Natural killer cell (primary cell): ENCODE measurements around the gene DGKH. TPM values are rescaled to one million over a fixed set of nuclear protein-coding genes. Genes with fewer than 3 reads are reported as not detected.

Experiments
- ATAC-seq, 3 donors: fragments of 150-1000 bp in 2 of 3; fragments of 200-7000 bp in 1 of 3; cut with Tn5 transposase; 1 replicate in 1 of 3; 2 replicates in 2 of 3; pipeline ENCODE4 v1.10.0; 2021; ENCODE audit warnings: mild to moderate bottlenecking in 2 of 3, moderate library complexity in 2 of 3
- DNase-seq, 2 donors: peaks; one replicate each; pipeline versions ENCODE4 v3.0.0 to v3.0.0-alpha.2; 2013 to 2021; ENCODE audit warnings: mixed read lengths in 1 of 2
- H3K27ac ChIP-seq: one replicate; pipeline ENCODE4 v1.5.1; 2013; ENCODE audit warnings: mild to moderate bottlenecking, low read length
- H3K27me3 ChIP-seq: one replicate; pipeline ENCODE4 v1.6.1; 2013; ENCODE audit warnings: low read length; ENCODE audit not compliant: control insufficient read depth, insufficient read depth
- H3K36me3 ChIP-seq: one replicate; pipeline ENCODE4 v1.6.1; 2013; ENCODE audit warnings: low read length; ENCODE audit not compliant: control insufficient read depth, insufficient read depth
- H3K4me1 ChIP-seq: one replicate; pipeline ENCODE4 v1.6.1; 2013; ENCODE audit warnings: low read length; ENCODE audit not compliant: control insufficient read depth, insufficient read depth
- H3K4me3 ChIP-seq: one replicate; pipeline ENCODE4 v1.5.1; 2013; ENCODE audit warnings: low read length
- H3K9me3 ChIP-seq: one replicate; pipeline ENCODE4 v1.6.1; 2013; ENCODE audit warnings: low read length; ENCODE audit not compliant: control insufficient read depth, insufficient read depth
- H3K27ac Mint-ChIP-seq, 2 donors: one replicate each; pipeline ENCODE4 v1.8.0; 2022; ENCODE audit warnings: mild to moderate bottlenecking in 2 of 2, mixed read lengths in 2 of 2, moderate library complexity in 1 of 2
- H3K27me3 Mint-ChIP-seq, 2 donors: one replicate each; pipeline ENCODE4 v1.8.0; 2022; ENCODE audit warnings: low read depth in 2 of 2, mixed read lengths in 2 of 2
- H3K36me3 Mint-ChIP-seq: one replicate; pipeline ENCODE4 v1.8.0; 2022; ENCODE audit warnings: mixed read lengths
- H3K4me1 Mint-ChIP-seq, 2 donors: one replicate each; pipeline ENCODE4 v1.8.0; 2022; ENCODE audit warnings: mixed read lengths in 2 of 2
- H3K4me3 Mint-ChIP-seq: one replicate; pipeline ENCODE4 v1.8.0; 2022; ENCODE audit warnings: mild to moderate bottlenecking, moderate library complexity, mixed read lengths
- H3K9me3 Mint-ChIP-seq, 2 donors: one replicate each; pipeline ENCODE4 v1.8.0; 2022; ENCODE audit warnings: mixed read lengths in 2 of 2
- WGBS: methylation state at CpG from one replicate; pipeline ENCODE4 v1.1.7; 2013; ENCODE audit warnings: missing lambda C conversion rate; ENCODE audit not compliant: insufficient coverage; 5-methylcytosine and 5-hydroxymethylcytosine counted together
- intact Hi-C: fragments of 100-400 bp; cut with micrococcal nuclease; formaldehyde crosslinking; loops from one replicate; pipeline ENCODE4 v1.14.2; 2022
- total RNA-seq, 4 donors: library from RNA; stranded (reverse); fragments of 120-200 nt in 1 of 4; gene quantifications; one replicate each; pipeline versions ENCODE4 v1.2.3 to v1.2.4, GENCODE V29; 2013 to 2022
- TF ChIP-seq, protein P1 (sequence below): fragments of 200-600 bp; IDR thresholded peaks from one replicate; pipeline ENCODE4 v1.8.0; 2022; ENCODE audit warnings: antibody characterized with exemption

DGKH gene
- total RNA-seq, 3 donors from 2014 or later (not counting 1 experiment from before 2014, with no cell fraction given): 1.1 to 3.4 (median 1.2) TPM

DNA sequence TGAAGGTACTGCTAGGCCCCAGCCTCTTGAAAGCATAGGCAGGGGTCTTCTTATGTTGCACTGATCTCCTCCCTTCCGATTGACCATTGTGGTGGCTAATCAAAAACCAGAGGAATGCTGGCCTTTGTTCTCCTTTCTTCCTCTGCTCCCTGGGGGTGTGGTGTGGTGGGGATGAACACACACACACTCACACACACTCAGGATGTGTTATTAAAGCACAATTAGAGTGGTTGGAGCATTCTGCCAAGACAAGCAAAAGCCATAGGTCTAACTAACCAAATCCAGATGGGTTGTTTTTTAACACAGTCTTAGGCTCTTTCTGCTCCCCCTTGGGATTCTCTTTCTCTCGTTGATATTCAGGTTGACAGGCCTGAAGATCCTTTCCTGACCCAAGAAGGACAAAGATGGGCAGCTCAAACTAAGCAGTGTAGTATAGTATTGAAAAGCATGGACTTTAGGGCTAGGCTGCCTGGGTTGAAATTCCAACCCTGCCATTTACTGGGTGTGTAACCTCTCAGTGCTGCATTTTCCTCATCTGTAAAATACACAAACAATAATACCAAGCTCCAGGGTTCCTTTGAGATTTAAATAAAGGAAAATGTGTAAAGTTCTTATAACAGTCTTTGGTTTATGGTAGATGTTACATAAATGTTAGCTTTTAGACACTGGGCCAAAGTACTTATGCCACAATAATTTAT, 25.5 kb upstream of the DGKH start:
- H3K27me3 ChIP-seq: no peaks in the 10 kb centered on the region
- ATAC-seq (no peak), DNase-seq (no peak)
- WGBS: 75% methylated on average over 1 of the region's 2 CpGs
- no peaks in the 10 kb centered on the region for H3K4me1 ChIP-seq
- intact Hi-C loops: no loop called here
- Mint-ChIP-seq H3K9me3 (no peaks in the 10 kb centered on the region), H3K4me3 (no peak overlapping the region), H3K27me3 (peaks cover 8 to 18% of the 10 kb centered on the region in 2 donors), H3K36me3 (no peaks in the 10 kb centered on the region), H3K27ac (no peak overlapping the region), H3K4me1 (no peaks in the 10 kb centered on the region)
- no peaks in the 10 kb centered on the region for H3K36me3 ChIP-seq
- TF ChIP-seq, protein P1, sequence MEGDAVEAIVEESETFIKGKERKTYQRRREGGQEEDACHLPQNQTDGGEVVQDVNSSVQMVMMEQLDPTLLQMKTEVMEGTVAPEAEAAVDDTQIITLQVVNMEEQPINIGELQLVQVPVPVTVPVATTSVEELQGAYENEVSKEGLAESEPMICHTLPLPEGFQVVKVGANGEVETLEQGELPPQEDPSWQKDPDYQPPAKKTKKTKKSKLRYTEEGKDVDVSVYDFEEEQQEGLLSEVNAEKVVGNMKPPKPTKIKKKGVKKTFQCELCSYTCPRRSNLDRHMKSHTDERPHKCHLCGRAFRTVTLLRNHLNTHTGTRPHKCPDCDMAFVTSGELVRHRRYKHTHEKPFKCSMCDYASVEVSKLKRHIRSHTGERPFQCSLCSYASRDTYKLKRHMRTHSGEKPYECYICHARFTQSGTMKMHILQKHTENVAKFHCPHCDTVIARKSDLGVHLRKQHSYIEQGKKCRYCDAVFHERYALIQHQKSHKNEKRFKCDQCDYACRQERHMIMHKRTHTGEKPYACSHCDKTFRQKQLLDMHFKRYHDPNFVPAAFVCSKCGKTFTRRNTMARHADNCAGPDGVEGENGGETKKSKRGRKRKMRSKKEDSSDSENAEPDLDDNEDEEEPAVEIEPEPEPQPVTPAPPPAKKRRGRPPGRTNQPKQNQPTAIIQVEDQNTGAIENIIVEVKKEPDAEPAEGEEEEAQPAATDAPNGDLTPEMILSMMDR: no peak
- no peak overlapping the region for H3K4me3 ChIP-seq
- H3K9me3 ChIP-seq: no peaks in the 10 kb centered on the region
- no peak overlapping the region for H3K27ac ChIP-seq

DNA sequence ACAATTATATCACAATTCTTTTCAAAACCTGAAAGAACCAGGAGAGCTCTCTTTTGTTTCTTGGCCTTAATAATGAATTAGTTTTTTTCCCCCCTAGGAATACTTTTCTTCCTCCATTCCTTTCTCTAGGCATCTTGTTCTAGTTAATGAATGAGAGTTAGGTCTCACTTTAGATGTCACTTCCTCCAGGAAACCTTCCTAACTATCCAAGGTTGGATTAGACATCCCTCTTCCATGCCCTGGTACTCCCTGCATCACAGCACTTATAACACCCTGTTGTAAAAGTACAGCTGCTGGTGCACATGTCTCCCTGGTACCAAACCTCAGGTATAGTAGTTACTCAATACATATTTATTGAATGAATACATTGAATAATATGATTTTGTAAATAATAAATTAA, 21.2 kb upstream of the DGKH start:
- H3K27me3 Mint-ChIP-seq: peaks cover 19 to 30% of the 10 kb centered on the region in 2 donors
- no peak for ATAC-seq
- H3K27me3 ChIP-seq: no peaks in the 10 kb centered on the region
- H3K36me3 ChIP-seq: no peaks in the 10 kb centered on the region
- no peaks in the 10 kb centered on the region for H3K9me3 ChIP-seq
- TF ChIP-seq, protein P1: no peak
- H3K36me3 Mint-ChIP-seq: no peaks in the 10 kb centered on the region
- no peaks in the 10 kb centered on the region for H3K9me3 Mint-ChIP-seq
- H3K4me3 Mint-ChIP-seq: no peak overlapping the region
- H3K4me1 Mint-ChIP-seq: no peaks in the 10 kb centered on the region
- no peak overlapping the region for H3K4me3 ChIP-seq
- DNase-seq: no peak
- H3K27ac Mint-ChIP-seq: no peak overlapping the region
- no peaks in the 10 kb centered on the region for H3K4me1 ChIP-seq
- intact Hi-C loops: no loop called here
- H3K27ac ChIP-seq: no peak overlapping the region

DNA sequence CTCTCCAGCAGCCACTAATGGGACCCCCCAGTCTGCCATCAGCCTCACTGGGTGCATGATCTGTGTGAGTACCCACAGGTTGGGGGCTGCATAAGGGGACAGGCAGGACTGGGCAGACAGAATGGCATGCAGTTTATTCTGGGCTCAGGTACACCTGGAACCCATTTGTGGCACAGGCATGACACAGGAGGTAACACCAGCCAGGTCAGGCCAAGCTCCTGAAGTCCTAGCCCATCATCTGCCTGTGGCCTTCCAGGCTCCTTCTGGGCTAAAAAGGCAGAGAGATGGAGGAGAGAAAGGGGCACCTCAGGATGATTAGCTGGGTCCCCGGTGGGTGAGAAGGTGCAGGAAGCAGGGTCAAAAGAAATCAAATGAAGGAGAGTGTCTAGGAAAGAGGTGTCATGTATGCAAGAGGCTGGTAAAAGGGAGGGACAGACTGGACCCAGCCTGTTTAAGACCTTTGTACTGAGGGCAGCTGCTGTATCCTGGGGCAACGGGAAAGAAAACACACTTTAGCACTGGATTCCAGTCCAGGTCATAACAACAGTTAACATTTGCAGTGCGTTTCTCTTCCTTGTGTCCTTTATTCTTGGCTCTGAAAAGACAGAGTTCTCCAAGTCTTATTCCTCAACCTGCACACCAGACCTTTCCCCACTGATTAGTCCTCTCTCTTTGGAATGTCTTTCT, 20.2 kb upstream of the DGKH start:
- TF ChIP-seq, protein P1: no peak
- Mint-ChIP-seq H3K4me3 (no peak overlapping the region), H3K9me3 (no peaks in the 10 kb centered on the region), H3K4me1 (no peaks in the 10 kb centered on the region), H3K36me3 (no peaks in the 10 kb centered on the region), H3K27ac (no peak overlapping the region), H3K27me3 (peaks cover 19 to 30% of the 10 kb centered on the region in 2 donors)
- H3K9me3 ChIP-seq: no peaks in the 10 kb centered on the region
- no peaks in the 10 kb centered on the region for H3K27me3 ChIP-seq
- 83% methylated on average over 3 of the region's 3 CpGs for WGBS
- no peaks in the 10 kb centered on the region for H3K36me3 ChIP-seq
- DNase-seq (no peak), ATAC-seq (no peak)
- H3K27ac ChIP-seq: no peak overlapping the region
- H3K4me3 ChIP-seq: no peak overlapping the region
- no peaks in the 10 kb centered on the region for H3K4me1 ChIP-seq
- intact Hi-C loops: no loop called here
